Measurements from ENCODE around the gene COPE. TPM values are rescaled to one million over a fixed set of nuclear protein-coding genes. Genes with fewer than 3 reads are reported as not detected.
"Not testable (repeated sequence)": the region's sequence is repeated elsewhere in the genome, so short reads cannot be mapped to it uniquely, and the experiment has no call there.

The COPE gene
- total RNA-seq, 1 donor from 2014 or later: 221 TPM

GRCh38 chr19:18932216-18932841 lies 13.1 kb upstream of the COPE start:
- peak; percentile 67 for DNase-seq (ENCODE audit: low spot score)
- Mint-ChIP-seq H3K9me3 (no peaks in the 10 kb centered on the region), H3K27me3 (ENCODE audit: insufficient read depth) (peaks cover 8% of the 10 kb centered on the region), H3K27ac (no peak overlapping the region), H3K4me1 (ENCODE audit: low read depth) (peaks cover 5% of the 10 kb centered on the region), H3K4me3 (peak overlapping the region; percentile 73), H3K36me3 (ENCODE audit: low read depth) (peaks cover 4% of the 10 kb centered on the region)
- intact Hi-C loops (cut with micrococcal nuclease): loop anchor here (1.0 kb wide), 6 partner anchors 9 to 296 kb away; partner anchors contain the start of genes COPE, DDX49, HOMER3 and SLC25A42

GRCh38 chr19:18931316-18932162 lies 12.4 kb upstream of the COPE start:
- no peak overlapping the region for H3K4me3 Mint-ChIP-seq
- intact Hi-C loops (cut with micrococcal nuclease): loop anchor here (1.0 kb wide), 6 partner anchors 10 to 295 kb away; partner anchors contain the start of genes COPE, DDX49, HOMER3 and SLC25A42
- peaks cover 7% of the 10 kb centered on the region for H3K36me3 Mint-ChIP-seq (ENCODE audit: low read depth)
- H3K27me3 Mint-ChIP-seq (ENCODE audit: insufficient read depth): peaks cover 8% of the 10 kb centered on the region
- no peak for DNase-seq (ENCODE audit: low spot score)
- H3K27ac Mint-ChIP-seq: no peak overlapping the region
- peaks cover 5% of the 10 kb centered on the region for H3K4me1 Mint-ChIP-seq (ENCODE audit: low read depth)
- H3K9me3 Mint-ChIP-seq: no peaks in the 10 kb centered on the region

GRCh38 chr19:18929311-18929710 lies 10.1 kb upstream of the COPE start:
- Mint-ChIP-seq H3K27ac (no peak overlapping the region), H3K36me3 (ENCODE audit: low read depth) (peaks cover 19% of the 10 kb centered on the region), H3K27me3 (ENCODE audit: insufficient read depth) (peaks cover 8% of the 10 kb centered on the region), H3K4me1 (ENCODE audit: low read depth) (peaks cover 5% of the 10 kb centered on the region), H3K9me3 (no peaks in the 10 kb centered on the region), H3K4me3 (no peak overlapping the region)
- DNase-seq (ENCODE audit: low spot score): no peak
- intact Hi-C loops (cut with micrococcal nuclease): no loop called here

GRCh38 chr19:18928018-18928805 lies 9.0 kb upstream of the COPE start:
- Mint-ChIP-seq H3K4me3 (no peak overlapping the region), H3K27ac (no peak overlapping the region), H3K9me3 (no peaks in the 10 kb centered on the region), H3K36me3 (ENCODE audit: low read depth) (peaks cover 24% of the 10 kb centered on the region), H3K4me1 (ENCODE audit: low read depth) (peaks cover 5% of the 10 kb centered on the region), H3K27me3 (ENCODE audit: insufficient read depth) (peaks cover 2% of the 10 kb centered on the region)
- intact Hi-C loops (cut with micrococcal nuclease): no loop called here
- DNase-seq (ENCODE audit: low spot score): no peak

- Mint-ChIP-seq H3K4me1 (ENCODE audit: low read depth) (peaks cover 9% of the 10 kb centered on the region), H3K9me3 (no peaks in the 10 kb centered on the region), H3K27me3 (ENCODE audit: insufficient read depth) (no peaks in the 10 kb centered on the region), H3K27ac (no peak overlapping the region), H3K4me3 (peak overlapping the region; percentile 33), H3K36me3 (ENCODE audit: low read depth) (peaks cover 36% of the 10 kb centered on the region)
- no peak for DNase-seq (ENCODE audit: low spot score)
- intact Hi-C loops (cut with micrococcal nuclease): no loop called here
These were observed 5.6 kb upstream of the COPE start for GRCh38 chr19:18924684-18925213.

- no peak for DNase-seq (ENCODE audit: low spot score)
- no peak overlapping the region for H3K4me3 Mint-ChIP-seq
These were observed 3.2 kb upstream of the COPE start for GRCh38 chr19:18922228-18922985.

GRCh38 chr19:18921593-18921992 lies 2.4 kb upstream of the COPE start:
- Mint-ChIP-seq H3K4me1 (ENCODE audit: low read depth) (peaks cover 21% of the 10 kb centered on the region), H3K27ac (no peak overlapping the region), H3K4me3 (peak overlapping the region; percentile 94), H3K9me3 (no peaks in the 10 kb centered on the region), H3K27me3 (ENCODE audit: insufficient read depth) (no peaks in the 10 kb centered on the region), H3K36me3 (ENCODE audit: low read depth) (peaks cover 33% of the 10 kb centered on the region)
- DNase-seq (ENCODE audit: low spot score): no peak
- intact Hi-C loops (cut with micrococcal nuclease): no loop called here

More at GRCh38 chr19:18922228-18922985, 3.2 kb upstream of the COPE start:
- Mint-ChIP-seq H3K9me3 (no peaks in the 10 kb centered on the region), H3K27ac (no peak overlapping the region), H3K27me3 (ENCODE audit: insufficient read depth) (no peaks in the 10 kb centered on the region), H3K4me1 (ENCODE audit: low read depth) (peaks cover 14% of the 10 kb centered on the region), H3K36me3 (ENCODE audit: low read depth) (peaks cover 35% of the 10 kb centered on the region)
- intact Hi-C loops (cut with micrococcal nuclease): no loop called here

- intact Hi-C loops (cut with micrococcal nuclease): no loop called here
- no peaks in the 10 kb centered on the region for H3K27me3 Mint-ChIP-seq (ENCODE audit: insufficient read depth)
- DNase-seq (ENCODE audit: low spot score): no peak
These were observed 1.2 kb upstream of the COPE start for GRCh38 chr19:18920400-18920799.

GRCh38 chr19:18919900-18920214 lies 670 bp upstream of the COPE start:
- intact Hi-C loops (cut with micrococcal nuclease): loop anchor here (1.0 to 5.0 kb wide), 15 partner anchors 12 to 988 kb away; partner anchors contain the start of genes ARMC6, BORCS8, CCDC124 and ELL
- no peak for DNase-seq (ENCODE audit: low spot score)

More at GRCh38 chr19:18920400-18920799, 1.2 kb upstream of the COPE start:
- Mint-ChIP-seq H3K4me1 (ENCODE audit: low read depth) (peaks cover 21% of the 10 kb centered on the region), H3K4me3 (peak overlapping the region; percentile 94), H3K9me3 (no peaks in the 10 kb centered on the region), H3K27ac (peak overlapping the region; percentile 84), H3K36me3 (ENCODE audit: low read depth) (peaks cover 31% of the 10 kb centered on the region)

GRCh38 chr19:18917593-18917992 lies 1.6 kb downstream of the COPE start:
- not testable (repeated sequence) for DNase-seq (ENCODE audit: low spot score); H3K9me3 Mint-ChIP-seq; H3K27ac Mint-ChIP-seq; H3K27me3 Mint-ChIP-seq (ENCODE audit: insufficient read depth)
- H3K36me3 Mint-ChIP-seq (ENCODE audit: low read depth): peaks cover 30% of the 10 kb centered on the region
- intact Hi-C loops (cut with micrococcal nuclease): loop anchor here (5.0 kb wide), 2 partner anchors 635 to 985 kb away; partner anchors contain the start of genes CCDC124 and JUND
- peaks cover 21% of the 10 kb centered on the region for H3K4me1 Mint-ChIP-seq (ENCODE audit: low read depth)
- H3K4me3 Mint-ChIP-seq: peak overlapping the region; percentile 94

More at GRCh38 chr19:18919900-18920214, 670 bp upstream of the COPE start:
- H3K36me3 Mint-ChIP-seq (ENCODE audit: low read depth): peaks cover 32% of the 10 kb centered on the region
- peak overlapping the region; percentile 94 for H3K4me3 Mint-ChIP-seq
- no peaks in the 10 kb centered on the region for H3K9me3 Mint-ChIP-seq
- peak overlapping the region; percentile 84 for H3K27ac Mint-ChIP-seq
- H3K4me1 Mint-ChIP-seq (ENCODE audit: low read depth): peaks cover 21% of the 10 kb centered on the region
- H3K27me3 Mint-ChIP-seq (ENCODE audit: insufficient read depth): no peaks in the 10 kb centered on the region

GRCh38 chr19:18915639-18916038 lies 3.5 kb downstream of the COPE start:
- Mint-ChIP-seq H3K36me3 (ENCODE audit: low read depth) (peaks cover 26% of the 10 kb centered on the region), H3K27ac (peak overlapping the region; percentile 44), H3K4me3 (peak overlapping the region; percentile 45), H3K27me3 (ENCODE audit: insufficient read depth) (no peaks in the 10 kb centered on the region), H3K4me1 (ENCODE audit: low read depth) (peaks cover 20% of the 10 kb centered on the region), H3K9me3 (no peaks in the 10 kb centered on the region)
- intact Hi-C loops (cut with micrococcal nuclease): loop anchor here (5.0 kb wide), 2 partner anchors 633 to 983 kb away; partner anchors contain the start of genes CCDC124 and JUND
- no peak for DNase-seq (ENCODE audit: low spot score)

GRCh38 chr19:18913466-18913865 lies 5.7 kb downstream of the COPE start:
- H3K4me3 Mint-ChIP-seq: no peak overlapping the region
- H3K27ac Mint-ChIP-seq: no peak overlapping the region
- H3K27me3 Mint-ChIP-seq (ENCODE audit: insufficient read depth): no peaks in the 10 kb centered on the region
- intact Hi-C loops (cut with micrococcal nuclease): no loop called here
- DNase-seq (ENCODE audit: low spot score): no peak
- peaks cover 22% of the 10 kb centered on the region for H3K36me3 Mint-ChIP-seq (ENCODE audit: low read depth)
- H3K9me3 Mint-ChIP-seq: no peaks in the 10 kb centered on the region
- peaks cover 12% of the 10 kb centered on the region for H3K4me1 Mint-ChIP-seq (ENCODE audit: low read depth)

Data from activated T-helper 1 cell treated with anti-CD3 and anti-CD28 coated beads, Interleukin-12 subunit alpha, Interleukin-12 subunit beta, Interleukin-2, Interleukin-4 antibody, amounts not matched to agents 30 ng/mL and 10 ng/mL and 1 ng/mL, durations not matched to agents 14 hours and 24 hours and 36 hours (primary cell).